Measurements from ENCODE around the gene SGSM2.

Gene SGSM2

GRCh38 chr17:2336852-2337543 is at the start of gene SGSM2:
Gene SGSM2, plus strand, starts transcription at chr17:2337501. Its CDS starts 188 bp downstream, at chr17:2337689.
- Histone ChIP-seq H3K9ac (ENCODE audit: low read length) (peak within 1 kb of the TSS; percentile 72), H3K4me1 (ENCODE audit: control insufficient read depth, insufficient read depth, low read length) (peaks cover 8% of the 10 kb centered on the region), H3K27ac (ENCODE audit: low read depth, low read length) (peak within 1 kb of the TSS; percentile 87), H3K36me3 (ENCODE audit: control insufficient read depth, insufficient read depth, low read length) (peaks cover 17% of the 10 kb centered on the region), H3K4me3 (ENCODE audit: low read length) (peak within 1 kb of the TSS; percentile 84), H3K27me3 (ENCODE audit: control insufficient read depth, insufficient read depth, low read length) (no peaks in the 10 kb centered on the region)

- H3K27me3 ChIP-seq (ENCODE audit: control insufficient read depth, insufficient read depth, low read length), result no peaks in the 10 kb centered on the region
- H3K4me3 ChIP-seq (ENCODE audit: low read length), result no peak overlapping the region
- no peak overlapping the region for H3K9ac ChIP-seq (ENCODE audit: low read length)
- no peaks in the 10 kb centered on the region for H3K4me1 ChIP-seq (ENCODE audit: control insufficient read depth, insufficient read depth, low read length)
- H3K36me3 ChIP-seq (ENCODE audit: control insufficient read depth, insufficient read depth, low read length), result peaks cover 18% of the 10 kb centered on the region
- H3K27ac ChIP-seq (ENCODE audit: low read depth, low read length), result no peak overlapping the region
Measured at GRCh38 chr17:2289878-2290478, 47.3 kb upstream of the SGSM2 start.

- Histone ChIP-seq H3K27ac (ENCODE audit: low read depth, low read length) (no peak overlapping the region), H3K9ac (ENCODE audit: low read length) (no peak overlapping the region), H3K4me3 (ENCODE audit: low read length) (no peak overlapping the region), H3K36me3 (ENCODE audit: control insufficient read depth, insufficient read depth, low read length) (peaks cover 17% of the 10 kb centered on the region), H3K4me1 (ENCODE audit: control insufficient read depth, insufficient read depth, low read length) (no peaks in the 10 kb centered on the region), H3K27me3 (ENCODE audit: control insufficient read depth, insufficient read depth, low read length) (no peaks in the 10 kb centered on the region)
Measured at GRCh38 chr17:2292100-2292499, 45.2 kb upstream of the SGSM2 start.

- no peaks in the 10 kb centered on the region for H3K4me1 ChIP-seq (ENCODE audit: control insufficient read depth, insufficient read depth, low read length)
- no peak overlapping the region for H3K27ac ChIP-seq (ENCODE audit: low read depth, low read length)
- no peak overlapping the region for H3K9ac ChIP-seq (ENCODE audit: low read length)
- peaks cover 15% of the 10 kb centered on the region for H3K36me3 ChIP-seq (ENCODE audit: control insufficient read depth, insufficient read depth, low read length)
- H3K4me3 ChIP-seq (ENCODE audit: low read length), result no peak overlapping the region
- H3K27me3 ChIP-seq (ENCODE audit: control insufficient read depth, insufficient read depth, low read length), result no peaks in the 10 kb centered on the region
Measured at GRCh38 chr17:2295575-2295974, 41.7 kb upstream of the SGSM2 start.

- no peaks in the 10 kb centered on the region for H3K27me3 ChIP-seq (ENCODE audit: control insufficient read depth, insufficient read depth, low read length)
- no peak overlapping the region for H3K27ac ChIP-seq (ENCODE audit: low read depth, low read length)
- H3K9ac ChIP-seq (ENCODE audit: low read length), result no peak overlapping the region
- no peak overlapping the region for H3K4me3 ChIP-seq (ENCODE audit: low read length)
- H3K36me3 ChIP-seq (ENCODE audit: control insufficient read depth, insufficient read depth, low read length), result peaks cover 12% of the 10 kb centered on the region
- H3K4me1 ChIP-seq (ENCODE audit: control insufficient read depth, insufficient read depth, low read length), result no peaks in the 10 kb centered on the region
Measured at GRCh38 chr17:2297023-2297422, 40.3 kb upstream of the SGSM2 start.

- Histone ChIP-seq H3K4me1 (ENCODE audit: control insufficient read depth, insufficient read depth, low read length) (no peaks in the 10 kb centered on the region), H3K36me3 (ENCODE audit: control insufficient read depth, insufficient read depth, low read length) (peaks cover 3% of the 10 kb centered on the region), H3K27ac (ENCODE audit: low read depth, low read length) (no peak overlapping the region)
Measured at GRCh38 chr17:2299136-2299535, 38.2 kb upstream of the SGSM2 start.

GRCh38 chr17:2299756-2300155 is 37.5 kb upstream of the SGSM2 start:
- no peaks in the 10 kb centered on the region for H3K36me3 ChIP-seq (ENCODE audit: control insufficient read depth, insufficient read depth, low read length)
- no peak overlapping the region for H3K9ac ChIP-seq (ENCODE audit: low read length)
- H3K4me3 ChIP-seq (ENCODE audit: low read length), result no peak overlapping the region

More at GRCh38 chr17:2299136-2299535, 38.2 kb upstream of the SGSM2 start:
- Histone ChIP-seq H3K4me3 (ENCODE audit: low read length) (no peak overlapping the region), H3K27me3 (ENCODE audit: control insufficient read depth, insufficient read depth, low read length) (no peaks in the 10 kb centered on the region), H3K9ac (ENCODE audit: low read length) (no peak overlapping the region)

GRCh38 chr17:2302778-2303203 is 34.5 kb upstream of the SGSM2 start:
- peaks cover 3% of the 10 kb centered on the region for H3K36me3 ChIP-seq (ENCODE audit: control insufficient read depth, insufficient read depth, low read length)
- no peaks in the 10 kb centered on the region for H3K27me3 ChIP-seq (ENCODE audit: control insufficient read depth, insufficient read depth, low read length)
- peak overlapping the region; percentile 87 for H3K27ac ChIP-seq (ENCODE audit: low read depth, low read length)
- peak overlapping the region; percentile 92 for H3K9ac ChIP-seq (ENCODE audit: low read length)
- peak overlapping the region; percentile 69 for H3K4me3 ChIP-seq (ENCODE audit: low read length)
- H3K4me1 ChIP-seq (ENCODE audit: control insufficient read depth, insufficient read depth, low read length), result no peaks in the 10 kb centered on the region

More at GRCh38 chr17:2299756-2300155, 37.5 kb upstream of the SGSM2 start:
- no peaks in the 10 kb centered on the region for H3K27me3 ChIP-seq (ENCODE audit: control insufficient read depth, insufficient read depth, low read length)
- H3K4me1 ChIP-seq (ENCODE audit: control insufficient read depth, insufficient read depth, low read length), result no peaks in the 10 kb centered on the region
- no peak overlapping the region for H3K27ac ChIP-seq (ENCODE audit: low read depth, low read length)

GRCh38 chr17:2303204-2304188 is 33.8 kb upstream of the SGSM2 start, which contains the start of the genes SMG6 and SRR:
Gene SMG6, minus strand, starts transcription at chr17:2303785. Its CDS starts 65 bp downstream, at chr17:2303720.
Gene SRR, plus strand, starts transcription at chr17:2303950. Its CDS starts 11,611 bp downstream, at chr17:2315561.
- Histone ChIP-seq H3K4me1 (ENCODE audit: control insufficient read depth, insufficient read depth, low read length) (no peaks in the 10 kb centered on the region), H3K9ac (ENCODE audit: low read length) (peak within 1 kb of the TSS; percentile 92), H3K36me3 (ENCODE audit: control insufficient read depth, insufficient read depth, low read length) (peaks cover 3% of the 10 kb centered on the region), H3K27me3 (ENCODE audit: control insufficient read depth, insufficient read depth, low read length) (no peaks in the 10 kb centered on the region), H3K4me3 (ENCODE audit: low read length) (peak within 1 kb of the TSS; percentile 91), H3K27ac (ENCODE audit: low read depth, low read length) (peak within 1 kb of the TSS; percentile 87)

- H3K9ac ChIP-seq (ENCODE audit: low read length), result no peak overlapping the region
- no peaks in the 10 kb centered on the region for H3K4me1 ChIP-seq (ENCODE audit: control insufficient read depth, insufficient read depth, low read length)
- H3K27me3 ChIP-seq (ENCODE audit: control insufficient read depth, insufficient read depth, low read length), result no peaks in the 10 kb centered on the region
- H3K4me3 ChIP-seq (ENCODE audit: low read length), result no peak overlapping the region
- H3K27ac ChIP-seq (ENCODE audit: low read depth, low read length), result no peak overlapping the region
- peaks cover 3% of the 10 kb centered on the region for H3K36me3 ChIP-seq (ENCODE audit: control insufficient read depth, insufficient read depth, low read length)
Measured at GRCh38 chr17:2304931-2305330, 32.4 kb upstream of the SGSM2 start.

- Histone ChIP-seq H3K4me3 (ENCODE audit: low read length) (no peak overlapping the region), H3K36me3 (ENCODE audit: control insufficient read depth, insufficient read depth, low read length) (peaks cover 3% of the 10 kb centered on the region)
Measured at GRCh38 chr17:2309338-2310154, 27.8 kb upstream of the SGSM2 start.

More at GRCh38 chr17:2309338-2310154, 27.8 kb upstream of the SGSM2 start:
- no peaks in the 10 kb centered on the region for H3K4me1 ChIP-seq (ENCODE audit: control insufficient read depth, insufficient read depth, low read length)
- H3K27ac ChIP-seq (ENCODE audit: low read depth, low read length), result no peak overlapping the region
- no peak overlapping the region for H3K9ac ChIP-seq (ENCODE audit: low read length)
- no peaks in the 10 kb centered on the region for H3K27me3 ChIP-seq (ENCODE audit: control insufficient read depth, insufficient read depth, low read length)
